Measurements from ENCODE around the gene DNAI4. TPM values are rescaled to one million over a fixed set of nuclear protein-coding genes. Genes with fewer than 3 reads are reported as not detected.

DNAI4 gene
- total and polyA plus RNA-seq, 12 donors = 0.44 to 24.5 (median 13.5) TPM

DNA sequence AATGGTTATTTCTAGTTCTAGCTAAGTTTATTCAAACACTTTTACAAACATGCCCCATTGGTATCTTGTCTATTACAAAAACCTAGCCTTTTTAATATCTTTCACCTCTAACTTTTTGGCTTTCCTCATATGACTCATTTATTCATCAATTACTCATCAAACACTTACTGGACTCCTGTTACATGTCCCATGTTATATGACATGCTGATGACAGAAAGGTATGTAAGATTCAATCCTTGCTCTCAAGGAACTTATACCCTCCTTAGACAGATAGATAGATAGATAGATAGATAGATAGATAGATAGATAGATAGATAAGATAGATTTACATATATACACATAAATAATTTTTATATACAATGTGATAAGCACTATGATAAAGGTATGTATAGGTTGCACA lies 89.7 kb downstream of the DNAI4 start:
- DNase-seq = no peak
- no peaks in the 10 kb centered on the region for H3K9me3 ChIP-seq
- no peak for ATAC-seq
- intact Hi-C loops (cut with DNase I) = no loop called here
- no peak overlapping the region for H3K27ac ChIP-seq
- H3K27me3 ChIP-seq = no peaks in the 10 kb centered on the region
- no peak for TF ChIP-seq CTCF (IDR thresholded peaks at IDR 0.05)
- H3K36me3 ChIP-seq = no peaks in the 10 kb centered on the region
- H3K4me1 ChIP-seq = no peaks in the 10 kb centered on the region
- no peak overlapping the region for H3K4me3 ChIP-seq

DNA sequence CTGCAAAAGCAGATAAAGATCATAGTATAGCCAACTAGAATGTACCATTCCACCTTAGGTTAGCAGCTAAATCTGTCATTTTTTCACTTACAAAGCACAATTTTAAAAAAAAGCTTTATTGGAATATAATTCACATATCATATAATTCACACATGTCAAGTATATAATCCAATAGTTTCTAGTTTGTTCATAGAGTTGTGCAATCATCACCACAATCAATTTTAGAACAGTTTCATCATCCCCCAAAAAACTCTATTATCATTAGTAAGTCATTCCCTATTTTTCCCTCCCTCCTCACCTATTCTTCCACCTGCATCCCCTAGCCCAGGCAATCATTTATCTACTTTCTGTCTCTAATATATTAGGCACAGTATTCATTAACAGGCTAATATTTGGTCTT lies 91.5 kb downstream of the DNAI4 start:
- no peaks in the 10 kb centered on the region for H3K27me3 ChIP-seq
- TF ChIP-seq CTCF (IDR thresholded peaks at IDR 0.05) = no peak
- H3K9me3 ChIP-seq = no peaks in the 10 kb centered on the region
- ATAC-seq (no peak), DNase-seq (no peak)
- intact Hi-C loops (cut with DNase I) = no loop called here
- H3K27ac ChIP-seq = no peak overlapping the region
- no peak overlapping the region for H3K4me3 ChIP-seq
- peaks cover 0 to 9% (median 0%) of the 10 kb centered on the region in 9 donors for H3K36me3 ChIP-seq
- no peaks in the 10 kb centered on the region for H3K4me1 ChIP-seq

- H3K9me3 ChIP-seq = no peaks in the 10 kb centered on the region
- H3K36me3 ChIP-seq = peaks cover 0 to 17% (median 0%) of the 10 kb centered on the region in 9 donors
- DNase-seq (no peak), ATAC-seq (no peak)
- intact Hi-C loops (cut with DNase I) = no loop called here
- H3K27ac ChIP-seq = no peak overlapping the region
- TF ChIP-seq CTCF (IDR thresholded peaks at IDR 0.05) = no peak
- no peak overlapping the region for H3K4me3 ChIP-seq
- H3K27me3 ChIP-seq = no peaks in the 10 kb centered on the region
- WGBS, 2 donors = 78 to 81% methylated on average over 3 of the region's 3 CpGs
- no peaks in the 10 kb centered on the region for H3K4me1 ChIP-seq
Observed at GRCh38 chr1:66831529-66832239, 93.0 kb downstream of the DNAI4 start.

- Histone ChIP-seq H3K4me3 (no peak overlapping the region), H3K27ac (no peak overlapping the region), H3K4me1 (no peaks in the 10 kb centered on the region), H3K9me3 (no peaks in the 10 kb centered on the region), H3K27me3 (no peaks in the 10 kb centered on the region), H3K36me3 (peaks cover 0 to 24% (median 0%) of the 10 kb centered on the region in 9 donors)
- ATAC-seq = no peak
- WGBS, 2 donors = 94 to 98% methylated on average over 1 of the region's 1 CpG
- intact Hi-C loops (cut with DNase I) = no loop called here
- no peak for DNase-seq
- TF ChIP-seq CTCF (IDR thresholded peaks at IDR 0.05) = no peak
Observed at GRCh38 chr1:66824771-66825170, 99.9 kb downstream of the DNAI4 start.
